PC-3 (cell line): ENCODE data around the gene CGN. TPM values are rescaled to one million over a fixed set of nuclear protein-coding genes. Genes with fewer than 3 reads are reported as not detected.

Experiments used
- ATAC-seq: fragments of 200-7000 bp; cut with Tn5 transposase; 2 replicates; pipeline ENCODE4 v1.9.1; 2020; ENCODE audit warnings: mild to moderate bottlenecking, moderate library complexity
- BruUV-seq: library from RNA; stranded (reverse); fragments of 400-500 nt; replicated peaks from 2 replicates; lab custom pipeline; 2021; lab: Mats Ljungman, UMichigan
- CTCF ChIA-PET: fragments of 300-600 bp; sonication (Branson Sonifier 250); formaldehyde crosslinking; loops from one replicate; lab custom pipeline; 2022; ENCODE audit warnings: antibody characterized with exemption; lab: Charles Lee
- POLR2A ChIA-PET: fragments of 300-600 bp; sonication (Branson Sonifier 250); formaldehyde crosslinking; loops from one replicate; lab custom pipeline; 2022; ENCODE audit warnings: antibody characterized with exemption; ENCODE audit not compliant: unreplicated experiment; lab: Charles Lee
- DNase-seq: peaks from one replicate; pipeline ENCODE4 v3.0.0-alpha.2; 2015
- H2AFZ ChIP-seq: fragments of 300-600 bp; sonication (generic); 2 replicates; pipeline ENCODE4 v1.6.0; 2016; ENCODE audit warnings: antibody characterized with exemption, low read length
- H3F3A ChIP-seq: fragments of 300-600 bp; sonication (generic); one replicate; pipeline ENCODE4 v1.6.0; 2017; ENCODE audit warnings: antibody characterized with exemption, low read length, control low read depth, mild to moderate bottlenecking; ENCODE audit not compliant: unreplicated experiment
- H3K27ac ChIP-seq: fragments of 300-600 bp; sonication (generic); 2 replicates; pipeline ENCODE4 v1.5.1; 2016; ENCODE audit warnings: mild to moderate bottlenecking, low read length
- H3K27me3 ChIP-seq: fragments of 300-600 bp; sonication (generic); 2 replicates; pipeline ENCODE4 v1.6.1; 2016; ENCODE audit warnings: low read length, mixed read lengths
- H3K36me3 ChIP-seq: fragments of 300-600 bp; sonication (generic); 2 replicates; pipeline ENCODE4 v1.6.1; 2016; ENCODE audit warnings: low read depth, mixed run types, low read length, mixed read lengths
- H3K4me1 ChIP-seq: fragments of 300-600 bp; sonication (generic); 2 replicates; pipeline ENCODE4 v1.5.1; 2016; ENCODE audit warnings: low read length; ENCODE audit not compliant: insufficient read depth
- H3K4me2 ChIP-seq: fragments of 300-600 bp; sonication (generic); 2 replicates; pipeline ENCODE4 v1.6.0; 2016; ENCODE audit warnings: low read length
- H3K4me3 ChIP-seq: fragments of 300-600 bp; sonication (generic); 2 replicates; pipeline ENCODE4 v1.5.1; 2016; ENCODE audit warnings: mild to moderate bottlenecking, low read length, mixed read lengths
- H3K79me2 ChIP-seq: fragments of 300-600 bp; sonication (generic); 2 replicates; pipeline ENCODE4 v1.6.1; 2017; ENCODE audit warnings: low read length, mixed read lengths
- H3K9ac ChIP-seq: fragments of 300-600 bp; sonication (generic); 2 replicates; pipeline ENCODE4 v1.6.0; 2016; ENCODE audit warnings: mild to moderate bottlenecking, low read length
- H3K9me2 ChIP-seq: fragments of 300-600 bp; sonication (generic); replicated peaks from 2 replicates; pipeline ENCODE4 v1.6.1; 2016; ENCODE audit warnings: mixed run types, low read length, mixed read lengths
- H3K9me3 ChIP-seq: fragments of 300-600 bp; sonication (generic); 2 replicates; pipeline ENCODE4 v1.6.1; 2016; ENCODE audit warnings: low read length, mixed read lengths
- H4K20me1 ChIP-seq: fragments of 300-600 bp; sonication (generic); 2 replicates; pipeline ENCODE4 v1.6.1; 2016; ENCODE audit warnings: low read length, mixed read lengths
- EZH2 ChIP-seq: fragments of 300-600 bp; sonication (generic); IDR thresholded peaks from one replicate; pipeline ENCODE4 v1.6.1; 2017; ENCODE audit warnings: antibody characterized with exemption, mild to moderate bottlenecking, low read length; ENCODE audit not compliant: unreplicated experiment
- EZH2phosphoT487 ChIP-seq: fragments of 300-600 bp; sonication (generic); IDR thresholded peaks from 2 replicates; pipeline ENCODE4 v1.6.1; 2018; ENCODE audit warnings: mild to moderate bottlenecking, antibody characterized with exemption, low read length, borderline replicate concordance
- intact Hi-C: fragments of 100-400 bp; cut with micrococcal nuclease; formaldehyde crosslinking; loops from 2 replicates; pipeline ENCODE4 v1.9.0; 2023
- total RNA-seq: library from RNA; depleted of rRNA; stranded (reverse); fragments of >200 nt; gene quantifications from 2 replicates; pipeline ENCODE4 v1.2.3, GENCODE V29; 2014
- TF ChIP-seq, protein P1 (sequence below): fragments of 300-600 bp; sonication (generic); conservative IDR thresholded peaks from 2 replicates; pipeline ENCODE4 v1.5.1; 2017; ENCODE audit warnings: antibody characterized with exemption, low read depth, mild to moderate bottlenecking, low read length

CGN gene
- total RNA-seq, 1 experiment from 2014 or later = 13.3 TPM

- Histone ChIP-seq H2AFZ (no peak overlapping the region), H4K20me1 (no peaks in the 10 kb centered on the region), H3K79me2 (peaks cover 36% of the 10 kb centered on the region), H3K27me3 (no peaks in the 10 kb centered on the region), H3K9me2 (no peaks in the 10 kb centered on the region), H3K4me3 (no peak overlapping the region), H3F3A (peaks cover 11% of the 10 kb centered on the region), H3K9me3 (no peaks in the 10 kb centered on the region), H3K9ac (no peak overlapping the region), H3K27ac (no peak overlapping the region), H3K36me3 (peaks cover 5% of the 10 kb centered on the region; the same call in 1 of the 2 replicates), H3K4me1 (peaks cover 30% of the 10 kb centered on the region), H3K4me2 (no peak overlapping the region)
- ChIA-PET POLR2A (no interaction called here), CTCF (interaction anchor here (0.5 kb wide), 1 partner anchor 471 kb away, joined by 4 read pairs; the partner anchor contains the start of gene C1orf56)
- no peak for ATAC-seq
- BruUV-seq = no TSS peak
- TF ChIP-seq, protein P1, sequence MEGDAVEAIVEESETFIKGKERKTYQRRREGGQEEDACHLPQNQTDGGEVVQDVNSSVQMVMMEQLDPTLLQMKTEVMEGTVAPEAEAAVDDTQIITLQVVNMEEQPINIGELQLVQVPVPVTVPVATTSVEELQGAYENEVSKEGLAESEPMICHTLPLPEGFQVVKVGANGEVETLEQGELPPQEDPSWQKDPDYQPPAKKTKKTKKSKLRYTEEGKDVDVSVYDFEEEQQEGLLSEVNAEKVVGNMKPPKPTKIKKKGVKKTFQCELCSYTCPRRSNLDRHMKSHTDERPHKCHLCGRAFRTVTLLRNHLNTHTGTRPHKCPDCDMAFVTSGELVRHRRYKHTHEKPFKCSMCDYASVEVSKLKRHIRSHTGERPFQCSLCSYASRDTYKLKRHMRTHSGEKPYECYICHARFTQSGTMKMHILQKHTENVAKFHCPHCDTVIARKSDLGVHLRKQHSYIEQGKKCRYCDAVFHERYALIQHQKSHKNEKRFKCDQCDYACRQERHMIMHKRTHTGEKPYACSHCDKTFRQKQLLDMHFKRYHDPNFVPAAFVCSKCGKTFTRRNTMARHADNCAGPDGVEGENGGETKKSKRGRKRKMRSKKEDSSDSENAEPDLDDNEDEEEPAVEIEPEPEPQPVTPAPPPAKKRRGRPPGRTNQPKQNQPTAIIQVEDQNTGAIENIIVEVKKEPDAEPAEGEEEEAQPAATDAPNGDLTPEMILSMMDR = no peak
- TF ChIP-seq EZH2phosphoT487 = no peak
- no peak for TF ChIP-seq EZH2
- intact Hi-C loops = no loop called here
- no peak for DNase-seq
Measured at GRCh38 chr1:151518431-151518830, 7.2 kb downstream of the CGN start.

DNA sequence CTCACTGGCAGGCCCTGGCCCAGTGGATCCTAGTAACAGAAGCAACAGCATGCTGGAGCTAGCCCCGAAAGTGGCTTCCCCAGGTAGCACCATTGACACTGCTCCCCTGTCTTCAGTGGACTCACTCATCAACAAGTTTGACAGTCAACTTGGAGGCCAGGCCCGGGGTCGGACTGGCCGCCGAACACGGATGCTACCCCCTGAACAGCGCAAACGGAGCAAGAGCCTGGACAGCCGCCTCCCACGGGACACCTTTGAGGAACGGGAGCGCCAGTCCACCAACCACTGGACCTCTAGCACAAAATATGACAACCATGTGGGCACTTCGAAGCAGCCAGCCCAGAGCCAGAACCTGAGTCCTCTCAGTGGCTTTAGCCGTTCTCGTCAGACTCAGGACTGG, 7.7 kb downstream of the CGN start:
- H3K9me3 ChIP-seq = no peaks in the 10 kb centered on the region
- DNase-seq (no peak), ATAC-seq (no peak)
- BruUV-seq = no TSS peak
- peaks cover 25% of the 10 kb centered on the region for H3K4me1 ChIP-seq
- TF ChIP-seq EZH2phosphoT487 = no peak
- TF ChIP-seq EZH2 = no peak
- TF ChIP-seq, protein P1 = no peak
- ChIA-PET POLR2A (no interaction called here), CTCF (no interaction called here)
- no peak overlapping the region for H2AFZ ChIP-seq
- peaks cover 5% of the 10 kb centered on the region; the same call in 1 of the 2 replicates for H3K36me3 ChIP-seq
- H3K4me3 ChIP-seq = no peak overlapping the region
- H3K27me3 ChIP-seq = no peaks in the 10 kb centered on the region
- peaks cover 11% of the 10 kb centered on the region for H3F3A ChIP-seq
- H3K27ac ChIP-seq = no peak overlapping the region
- H4K20me1 ChIP-seq = no peaks in the 10 kb centered on the region
- intact Hi-C loops = no loop called here
- H3K9ac ChIP-seq = no peak overlapping the region
- no peaks in the 10 kb centered on the region for H3K9me2 ChIP-seq
- H3K4me2 ChIP-seq = no peak overlapping the region
- H3K79me2 ChIP-seq = peaks cover 36% of the 10 kb centered on the region

DNA sequence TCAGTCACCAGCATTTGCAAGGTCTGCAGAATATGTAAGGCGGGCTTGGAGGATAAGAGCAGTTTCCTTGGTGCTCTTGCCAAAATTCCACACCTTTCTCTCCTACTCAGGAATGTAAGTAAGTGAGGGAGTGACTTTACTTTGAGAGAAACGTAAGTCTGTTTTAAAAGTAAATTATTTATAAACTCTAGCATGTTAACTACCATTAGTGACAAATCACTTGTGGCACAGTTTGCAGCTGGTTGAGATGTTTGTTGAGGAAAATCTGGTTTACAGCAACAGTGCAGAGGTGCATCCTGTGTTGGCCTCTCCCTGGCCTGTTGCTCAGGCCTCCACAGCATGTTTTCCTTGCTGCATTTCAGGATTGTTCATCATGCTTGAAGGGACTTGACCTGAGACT, 8.5 kb downstream of the CGN start:
- CTCF ChIA-PET = interaction anchor here (0.6 kb wide), 1 partner anchor 8 kb away, joined by 5 read pairs; the partner anchor contains the start of gene CGN
- TF ChIP-seq, protein P1 = no peak
- no peak for TF ChIP-seq EZH2
- no peak for TF ChIP-seq EZH2phosphoT487
- intact Hi-C loops = no loop called here

More for the DNA sequence above, 8.5 kb downstream of the CGN start:
- ATAC-seq (no peak), DNase-seq (no peak)
- Histone ChIP-seq H3K27me3 (no peaks in the 10 kb centered on the region), H3K36me3 (peaks cover 5% of the 10 kb centered on the region; the same call in 1 of the 2 replicates), H3K4me2 (no peak overlapping the region), H3K4me3 (no peak overlapping the region), H3K4me1 (peaks cover 18% of the 10 kb centered on the region), H3F3A (peaks cover 4% of the 10 kb centered on the region), H3K9ac (no peak overlapping the region), H3K9me3 (no peaks in the 10 kb centered on the region), H3K27ac (no peak overlapping the region), H2AFZ (no peak overlapping the region), H4K20me1 (no peaks in the 10 kb centered on the region), H3K79me2 (peaks cover 29% of the 10 kb centered on the region), H3K9me2 (no peaks in the 10 kb centered on the region)
- POLR2A ChIA-PET = no interaction called here
- BruUV-seq = no TSS peak
